ENCODE results near the gene CYBA.

CYBA gene

DNA sequence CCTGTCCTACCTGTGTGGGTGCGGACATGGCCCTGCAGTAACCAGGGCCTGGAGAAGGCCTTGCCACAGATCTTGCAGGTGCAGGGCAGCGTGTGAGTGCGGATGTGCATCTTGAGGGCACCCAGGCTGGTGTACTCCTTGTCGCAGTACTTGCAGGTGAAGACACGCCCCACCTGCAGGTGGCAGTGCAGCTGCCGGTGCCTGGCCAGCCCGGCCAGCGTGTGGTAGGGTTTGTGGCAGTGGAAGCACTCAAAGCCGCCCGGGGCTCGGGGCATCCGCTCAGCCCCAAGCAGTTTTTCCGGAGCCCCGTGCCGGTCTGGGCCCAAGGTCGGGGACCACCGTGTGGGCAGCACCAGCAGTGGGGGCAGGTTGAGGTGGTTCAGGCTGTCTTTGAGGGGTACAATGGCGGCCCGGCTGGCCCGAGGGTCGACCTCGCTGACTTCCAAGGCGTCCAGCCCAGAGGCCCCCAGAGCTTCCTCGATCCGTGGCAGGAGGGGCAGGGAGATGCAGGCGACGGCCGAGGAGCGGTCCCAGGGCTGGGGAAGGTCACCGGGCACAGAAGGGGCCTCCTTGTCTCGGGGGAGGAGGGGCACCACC, 30.3 kb upstream of the CYBA start:
- DNase-seq (ENCODE audit: low read depth in 2 of 2) = no peak
- TF ChIP-seq, protein P1, sequence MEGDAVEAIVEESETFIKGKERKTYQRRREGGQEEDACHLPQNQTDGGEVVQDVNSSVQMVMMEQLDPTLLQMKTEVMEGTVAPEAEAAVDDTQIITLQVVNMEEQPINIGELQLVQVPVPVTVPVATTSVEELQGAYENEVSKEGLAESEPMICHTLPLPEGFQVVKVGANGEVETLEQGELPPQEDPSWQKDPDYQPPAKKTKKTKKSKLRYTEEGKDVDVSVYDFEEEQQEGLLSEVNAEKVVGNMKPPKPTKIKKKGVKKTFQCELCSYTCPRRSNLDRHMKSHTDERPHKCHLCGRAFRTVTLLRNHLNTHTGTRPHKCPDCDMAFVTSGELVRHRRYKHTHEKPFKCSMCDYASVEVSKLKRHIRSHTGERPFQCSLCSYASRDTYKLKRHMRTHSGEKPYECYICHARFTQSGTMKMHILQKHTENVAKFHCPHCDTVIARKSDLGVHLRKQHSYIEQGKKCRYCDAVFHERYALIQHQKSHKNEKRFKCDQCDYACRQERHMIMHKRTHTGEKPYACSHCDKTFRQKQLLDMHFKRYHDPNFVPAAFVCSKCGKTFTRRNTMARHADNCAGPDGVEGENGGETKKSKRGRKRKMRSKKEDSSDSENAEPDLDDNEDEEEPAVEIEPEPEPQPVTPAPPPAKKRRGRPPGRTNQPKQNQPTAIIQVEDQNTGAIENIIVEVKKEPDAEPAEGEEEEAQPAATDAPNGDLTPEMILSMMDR (IDR thresholded peaks at IDR 0.05; ENCODE audit: low read depth, low read length) = peak; percentile 20
- no peak overlapping the region for H3K4me3 ChIP-seq (replicated peaks in 1 of 2; ENCODE audit: low read depth in 2 of 2, low read length in 2 of 2)

DNA sequence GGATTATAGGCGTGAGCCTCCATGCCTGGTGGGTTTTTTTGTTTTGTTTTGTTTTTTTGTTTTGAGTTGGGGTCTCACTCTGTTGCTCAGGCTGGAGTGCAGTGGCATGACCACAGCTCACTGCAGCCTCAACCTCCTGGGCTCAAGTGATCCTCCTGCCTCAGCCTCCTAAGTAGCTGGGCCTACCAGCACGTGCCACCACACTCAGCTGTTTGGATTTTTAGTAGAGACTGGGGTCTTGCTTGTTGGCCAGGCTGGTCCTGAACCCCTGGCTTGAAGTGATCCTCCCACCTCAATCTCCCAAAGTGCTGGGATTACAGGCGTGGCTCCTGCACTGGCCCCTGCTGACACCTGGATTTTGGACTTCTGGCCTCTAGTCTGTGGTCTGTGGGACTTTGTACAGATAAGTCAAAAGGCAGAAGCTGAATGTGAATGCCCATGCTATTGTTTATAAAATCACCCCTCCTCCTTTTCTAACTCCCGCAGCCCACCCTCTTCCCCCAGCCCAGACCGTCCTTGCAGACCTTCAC, 29.8 kb upstream of the CYBA start:
- DNase-seq (ENCODE audit: low read depth in 2 of 2) = no peak
- TF ChIP-seq, protein P1 (IDR thresholded peaks at IDR 0.05; ENCODE audit: low read depth, low read length) = no peak
- H3K4me3 ChIP-seq (replicated peaks in 1 of 2; ENCODE audit: low read depth in 2 of 2, low read length in 2 of 2) = no peak overlapping the region

DNA sequence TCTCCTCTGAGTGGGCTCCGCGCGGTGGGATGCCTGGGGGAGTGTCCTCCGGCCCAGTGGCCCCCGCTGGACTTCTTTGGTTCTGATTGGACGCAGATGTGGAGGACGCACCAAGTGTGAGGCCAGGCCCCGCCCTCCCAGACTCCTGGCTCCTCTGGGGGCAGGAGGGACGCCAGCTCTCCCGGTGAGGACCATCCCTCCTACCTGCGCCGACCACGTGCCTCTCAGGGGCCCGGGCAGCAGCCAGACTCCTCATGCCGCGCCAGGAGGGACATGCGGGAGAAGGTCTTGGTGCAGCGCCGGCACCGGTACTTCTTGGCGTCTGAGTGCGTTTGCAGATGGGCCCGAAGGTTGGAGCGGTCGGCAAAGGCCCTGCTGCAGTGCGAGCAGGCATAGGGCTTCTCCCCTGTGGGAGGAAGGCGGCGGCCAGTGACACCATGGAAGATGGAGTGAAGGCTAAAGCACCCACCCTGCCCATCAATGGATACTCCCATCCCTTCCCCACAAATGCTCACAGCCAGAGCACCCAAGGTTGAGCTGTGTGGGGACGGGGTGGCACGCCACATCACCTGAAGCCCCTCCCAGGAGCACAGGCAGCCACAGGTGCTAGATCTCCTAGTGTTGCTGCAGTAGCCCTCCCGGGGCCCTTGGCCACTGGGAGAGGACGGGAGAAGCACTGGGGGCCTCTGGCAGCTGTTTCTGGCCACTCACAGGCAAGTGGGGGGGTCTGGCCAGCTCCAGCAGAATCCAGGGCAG, 27.5 kb upstream of the CYBA start:
- DNase-seq (ENCODE audit: low read depth in 2 of 2) = no peak
- TF ChIP-seq, protein P1 (IDR thresholded peaks at IDR 0.05; ENCODE audit: low read depth, low read length) = no peak
- no peak overlapping the region for H3K4me3 ChIP-seq (replicated peaks in 1 of 2; ENCODE audit: low read depth in 2 of 2, low read length in 2 of 2)

DNA sequence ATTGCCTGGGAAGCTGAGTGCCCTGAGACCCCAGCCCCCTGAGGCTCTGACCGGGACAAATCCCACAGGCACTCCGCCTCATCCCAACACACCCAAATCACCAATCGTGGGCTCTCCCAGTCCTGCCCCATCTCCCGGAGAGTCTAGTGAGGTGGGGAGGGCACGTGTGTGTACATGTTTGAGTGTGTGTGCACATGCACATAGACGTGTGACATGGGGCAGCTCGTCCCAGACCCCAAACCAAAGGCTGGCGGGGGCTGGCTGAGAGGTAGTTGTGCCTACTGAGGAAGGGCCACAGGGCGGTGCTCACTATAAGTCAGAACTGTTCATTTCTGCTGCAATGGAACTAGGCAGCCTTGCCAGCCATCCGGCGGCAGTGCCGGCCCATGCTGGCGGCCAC, 26.9 kb upstream of the CYBA start:
- no peak overlapping the region for H3K4me3 ChIP-seq (replicated peaks in 1 of 2; ENCODE audit: low read depth in 2 of 2, low read length in 2 of 2)
- TF ChIP-seq, protein P1 (IDR thresholded peaks at IDR 0.05; ENCODE audit: low read depth, low read length) = no peak
- no peak for DNase-seq (ENCODE audit: low read depth in 2 of 2)

DNA sequence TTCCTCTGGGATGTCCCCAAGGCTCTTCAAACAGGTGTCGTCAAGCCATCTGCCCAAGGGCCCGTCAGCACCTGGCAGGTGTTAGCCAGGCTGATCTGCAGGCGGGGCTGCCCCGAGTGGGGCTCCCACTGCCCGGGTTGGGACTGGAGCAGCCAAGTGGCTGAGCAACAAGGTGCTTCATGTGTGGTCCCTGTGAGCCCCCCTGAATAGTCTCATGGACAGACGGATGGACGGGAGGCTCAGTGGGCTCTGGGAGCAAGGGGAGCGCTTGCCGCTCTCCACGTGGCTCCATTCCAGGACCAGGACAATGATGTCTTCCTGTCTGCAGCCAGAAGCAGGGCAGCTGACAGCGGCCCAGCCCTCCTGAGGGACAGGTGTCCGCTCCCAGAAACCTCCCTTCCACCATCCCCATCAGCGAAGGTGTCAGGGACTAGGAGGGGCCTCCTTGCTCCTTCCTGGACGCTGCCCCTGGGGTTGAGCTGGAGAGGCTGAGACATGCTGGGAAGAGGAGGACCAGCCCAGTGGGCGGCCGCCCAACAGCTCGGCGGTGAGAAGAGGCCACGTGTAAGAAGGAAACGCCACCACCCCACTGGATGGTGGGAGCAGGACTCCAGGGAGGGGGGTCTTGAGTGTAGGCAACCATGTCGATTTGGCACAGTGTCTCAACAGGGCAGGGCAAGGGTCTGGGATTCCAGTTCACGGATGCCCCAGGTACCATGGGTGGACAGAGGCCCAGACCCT, 25.8 kb upstream of the CYBA start:
- no peak for DNase-seq (ENCODE audit: low read depth in 2 of 2)
- TF ChIP-seq, protein P1 (IDR thresholded peaks at IDR 0.05; ENCODE audit: low read depth, low read length) = no peak
- H3K4me3 ChIP-seq (replicated peaks in 1 of 2; ENCODE audit: low read depth in 2 of 2, low read length in 2 of 2) = no peak overlapping the region

DNA sequence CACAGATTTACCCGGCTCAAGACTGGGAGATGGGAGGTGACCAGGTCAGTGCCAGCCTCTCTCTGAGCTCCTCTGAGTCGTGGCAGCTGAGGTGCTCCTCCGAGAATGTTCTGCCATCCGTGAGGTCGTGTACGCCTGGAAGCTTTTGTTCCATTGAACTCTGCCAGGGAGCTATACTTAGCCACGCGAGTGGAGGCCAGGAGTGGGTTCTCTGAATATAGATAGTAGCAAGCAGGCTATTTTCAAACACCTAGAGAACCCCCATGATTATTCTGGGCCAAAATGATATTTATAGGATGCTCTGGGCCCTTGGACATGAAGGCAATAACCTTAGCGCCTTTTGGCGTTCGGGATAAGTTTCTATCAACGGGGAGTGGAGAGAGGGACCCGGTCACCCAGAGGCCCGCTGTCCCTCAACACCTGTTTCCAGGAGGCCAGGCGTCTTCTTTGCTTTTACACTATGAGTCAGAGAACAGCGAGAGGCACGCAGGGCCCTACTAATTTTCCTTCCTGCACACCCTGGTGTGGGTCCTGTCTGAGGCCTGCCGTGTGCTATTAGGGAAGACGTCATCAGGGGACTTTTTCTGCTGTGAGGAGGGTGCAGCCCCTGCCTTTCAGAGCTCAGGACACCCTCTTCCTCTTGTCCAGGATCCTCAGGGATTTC, 23.0 kb upstream of the CYBA start:
- no peak overlapping the region for H3K4me3 ChIP-seq (replicated peaks in 1 of 2; ENCODE audit: low read depth in 2 of 2, low read length in 2 of 2)
- no peak for DNase-seq (ENCODE audit: low read depth in 2 of 2)
- TF ChIP-seq, protein P1 (IDR thresholded peaks at IDR 0.05; ENCODE audit: low read depth, low read length) = no peak

Measured in cardiac fibroblast (primary cell).